22Rv1 (cell line): Measurements from ENCODE around the gene AP1S3.
"Not testable (repeated sequence)": the region's sequence is repeated elsewhere in the genome, so short reads cannot be mapped to it uniquely, and the experiment has no call there.

Experiments used
- H3K27ac ChIP-seq: fragments of 450-650 bp; 2 replicates; pipeline ENCODE4 v1.5.1; 2017
- CTCF ChIP-seq: fragments of 450-650 bp; IDR thresholded peaks from 2 replicates; pipeline ENCODE4 v1.5.1; 2017; ENCODE audit warnings: mild to moderate bottlenecking
- ZFX ChIP-seq: fragments of 450-650 bp; IDR thresholded peaks from 2 replicates; pipeline ENCODE4 v1.6.1; 2017; ENCODE audit warnings: antibody characterized with exemption, borderline replicate concordance

AP1S3 gene

DNA sequence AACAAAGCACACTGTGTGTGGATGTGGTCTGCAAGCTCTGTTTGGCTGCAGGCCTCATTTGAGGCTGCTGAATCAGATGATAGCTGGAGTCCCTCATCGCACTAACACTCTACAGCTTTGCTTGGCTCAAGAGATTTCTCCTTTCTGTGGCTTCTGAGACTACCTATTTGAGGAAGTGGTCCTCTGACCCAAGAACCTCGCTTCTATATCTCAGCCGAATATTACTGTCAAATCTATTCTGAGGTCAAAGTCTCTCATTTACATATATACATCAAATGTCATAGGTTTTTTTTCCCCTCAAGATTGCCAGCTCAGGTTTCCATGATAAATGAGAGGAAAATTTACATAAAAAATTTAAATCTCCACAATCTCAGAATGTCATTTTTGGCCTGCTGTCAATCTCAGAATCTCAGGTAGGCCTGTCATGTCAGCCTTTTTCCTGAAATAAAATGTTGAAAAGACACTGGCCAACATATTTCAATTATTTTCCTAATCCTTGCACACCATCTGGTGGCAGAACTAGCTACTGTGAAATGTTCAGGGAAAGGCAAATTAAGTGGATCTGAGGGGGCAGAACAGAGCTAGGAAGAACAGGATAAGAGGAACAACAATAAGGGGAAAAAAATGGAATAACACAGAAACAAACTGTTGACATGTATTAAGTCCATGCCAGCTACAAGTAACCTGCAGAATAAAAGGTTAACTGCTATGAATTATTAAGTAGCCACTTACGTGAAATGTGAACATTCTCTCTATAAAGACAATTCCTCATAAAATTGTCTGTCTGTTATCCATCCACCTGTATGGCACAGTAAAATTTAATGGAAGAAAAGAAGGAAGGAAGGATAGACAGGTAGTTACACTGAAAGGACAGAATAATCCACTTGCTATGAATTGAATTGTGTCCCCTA is 39.3 kb downstream of the AP1S3 start:
- TF ChIP-seq CTCF, result peak; percentile 40
- no peak for TF ChIP-seq ZFX
- H3K27ac ChIP-seq, result peak overlapping the region; percentile 58

GRCh38 chr2:223797037-223797436 is 40.3 kb downstream of the AP1S3 start:
- H3K27ac ChIP-seq, result no peak overlapping the region
- TF ChIP-seq ZFX (no peak), CTCF (no peak)

DNA sequence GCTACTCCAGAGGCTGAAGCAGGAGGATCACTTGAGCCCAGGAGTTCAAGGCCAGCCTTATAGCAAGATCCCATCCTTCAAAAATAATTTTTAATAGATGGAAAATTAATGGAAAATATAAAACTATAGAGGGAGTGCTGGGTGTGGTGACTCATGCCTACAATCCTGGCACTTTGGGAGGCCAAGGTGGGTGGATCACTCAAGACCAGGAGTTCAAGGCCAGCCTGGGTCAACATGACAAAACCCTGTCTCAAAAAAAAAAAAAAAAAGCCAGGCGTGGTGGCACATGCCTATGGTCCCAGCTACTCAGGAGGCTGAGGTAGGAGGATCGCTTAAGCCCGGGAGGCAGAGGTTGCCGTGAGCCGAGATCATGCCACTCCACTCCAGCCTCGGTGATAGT is 48.0 kb downstream of the AP1S3 start:
- no peak overlapping the region for H3K27ac ChIP-seq
- no peak for TF ChIP-seq ZFX
- no peak for TF ChIP-seq CTCF

DNA sequence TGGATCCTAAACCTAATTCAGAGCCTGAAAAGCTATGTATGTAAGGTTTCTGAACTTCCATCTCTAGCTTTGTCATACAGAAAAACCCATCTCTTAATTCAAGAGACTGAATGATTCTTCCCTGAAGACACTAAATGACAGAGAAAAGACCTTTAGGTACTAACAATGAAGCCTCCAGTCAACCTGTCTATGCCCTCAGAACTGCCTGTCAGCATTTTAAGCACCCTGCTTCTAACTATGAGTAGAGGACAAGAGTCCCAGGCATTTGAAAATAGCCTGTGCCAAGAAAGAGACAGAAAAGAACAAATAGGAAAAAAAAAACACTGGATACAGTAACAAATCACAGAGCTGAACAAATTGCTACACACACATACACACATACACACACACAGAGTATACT is 48.6 kb downstream of the AP1S3 start:
- TF ChIP-seq CTCF (no peak), ZFX (no peak)
- no peak overlapping the region for H3K27ac ChIP-seq

DNA sequence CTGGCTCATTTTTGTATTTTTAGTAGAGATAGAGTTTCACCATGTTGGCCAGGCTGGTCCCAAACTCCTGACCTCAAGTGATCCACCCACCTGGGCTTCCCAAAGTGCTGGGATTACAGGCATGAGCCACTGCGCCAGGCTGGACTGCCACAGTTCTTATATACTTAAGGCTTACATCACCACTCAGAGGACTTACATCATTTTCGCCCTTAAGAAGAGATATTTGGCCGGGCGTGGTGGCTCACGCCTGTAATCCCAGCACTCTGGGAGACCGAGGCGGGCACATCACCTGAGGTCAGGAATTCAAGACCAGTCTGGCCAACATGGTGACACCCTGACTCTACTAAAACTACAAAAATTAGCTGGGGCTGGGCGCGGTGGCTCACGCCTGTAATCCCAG is 49.3 kb downstream of the AP1S3 start:
- not testable (repeated sequence) for H3K27ac ChIP-seq

- no peak overlapping the region for H3K27ac ChIP-seq
- TF ChIP-seq ZFX, result no peak
- no peak for TF ChIP-seq CTCF
Measured at GRCh38 chr2:223787358-223787757, 50.0 kb downstream of the AP1S3 start.

DNA sequence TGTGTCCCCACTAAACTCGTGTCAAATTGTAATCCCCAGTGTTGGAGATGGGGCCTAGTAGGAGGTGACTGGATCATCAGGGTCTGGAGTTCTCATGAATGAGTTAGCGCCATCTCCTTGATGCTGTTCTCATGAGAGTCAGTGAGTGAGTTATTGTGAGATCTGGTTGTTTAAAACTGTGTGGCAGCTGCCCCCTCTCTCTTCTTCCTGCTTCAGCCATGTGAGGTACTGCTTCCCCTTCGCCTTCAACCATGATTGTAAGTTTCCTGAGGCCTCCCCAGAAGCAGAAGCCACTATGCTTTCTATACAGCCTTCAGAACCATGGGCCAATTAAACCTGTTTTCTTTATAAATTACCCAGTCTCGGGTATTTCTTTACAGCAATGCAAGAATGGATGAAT is 50.4 kb downstream of the AP1S3 start:
- no peak overlapping the region for H3K27ac ChIP-seq

More for the DNA sequence above, 50.4 kb downstream of the AP1S3 start:
- no peak for TF ChIP-seq CTCF
- no peak for TF ChIP-seq ZFX
